DND-41 (cell line): ENCODE measurements around the gene CACNB1.

Experiments
- EZH2 ChIP-seq: IDR thresholded peaks from 3 replicates; pipeline ENCODE4 v1.6.1; 2012; ENCODE audit warnings: borderline replicate concordance, low read depth, mild to moderate bottlenecking, moderate library complexity, low read length, inconsistent platforms; ENCODE audit not compliant: severe bottlenecking
- TF ChIP-seq, protein P1 (sequence below): IDR thresholded peaks from 2 replicates; pipeline ENCODE4 v1.5.1; 2012; ENCODE audit warnings: borderline replicate concordance, low read length, moderate library complexity, mild to moderate bottlenecking; ENCODE audit not compliant: poor library complexity, severe bottlenecking; ENCODE audit errors: extremely low read depth

- no peak for TF ChIP-seq EZH2
- TF ChIP-seq, protein P1, sequence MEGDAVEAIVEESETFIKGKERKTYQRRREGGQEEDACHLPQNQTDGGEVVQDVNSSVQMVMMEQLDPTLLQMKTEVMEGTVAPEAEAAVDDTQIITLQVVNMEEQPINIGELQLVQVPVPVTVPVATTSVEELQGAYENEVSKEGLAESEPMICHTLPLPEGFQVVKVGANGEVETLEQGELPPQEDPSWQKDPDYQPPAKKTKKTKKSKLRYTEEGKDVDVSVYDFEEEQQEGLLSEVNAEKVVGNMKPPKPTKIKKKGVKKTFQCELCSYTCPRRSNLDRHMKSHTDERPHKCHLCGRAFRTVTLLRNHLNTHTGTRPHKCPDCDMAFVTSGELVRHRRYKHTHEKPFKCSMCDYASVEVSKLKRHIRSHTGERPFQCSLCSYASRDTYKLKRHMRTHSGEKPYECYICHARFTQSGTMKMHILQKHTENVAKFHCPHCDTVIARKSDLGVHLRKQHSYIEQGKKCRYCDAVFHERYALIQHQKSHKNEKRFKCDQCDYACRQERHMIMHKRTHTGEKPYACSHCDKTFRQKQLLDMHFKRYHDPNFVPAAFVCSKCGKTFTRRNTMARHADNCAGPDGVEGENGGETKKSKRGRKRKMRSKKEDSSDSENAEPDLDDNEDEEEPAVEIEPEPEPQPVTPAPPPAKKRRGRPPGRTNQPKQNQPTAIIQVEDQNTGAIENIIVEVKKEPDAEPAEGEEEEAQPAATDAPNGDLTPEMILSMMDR = no peak
Measured at GRCh38 chr17:39130205-39130604, 67.3 kb downstream of the CACNB1 start.
